Choroid plexus epithelial cell (primary cell): ENCODE data around the gene ATP2B2.

Source experiments
- DNase-seq: peaks from one replicate; pipeline ENCODE4 v3.0.0-alpha.2; 2010; ENCODE audit warnings: low read depth
- H3K4me3 ChIP-seq: 2 replicates; pipeline ENCODE4 v1.5.1; 2011; ENCODE audit warnings: low read depth, mild to moderate bottlenecking, control low read depth, low read length, moderate library complexity
- CTCF ChIP-seq: conservative IDR thresholded peaks from 2 replicates; pipeline ENCODE4 v1.5.1; 2011; ENCODE audit warnings: low read depth, mild to moderate bottlenecking, control low read depth, inconsistent platforms, low read length, moderate library complexity

Gene ATP2B2

DNA sequence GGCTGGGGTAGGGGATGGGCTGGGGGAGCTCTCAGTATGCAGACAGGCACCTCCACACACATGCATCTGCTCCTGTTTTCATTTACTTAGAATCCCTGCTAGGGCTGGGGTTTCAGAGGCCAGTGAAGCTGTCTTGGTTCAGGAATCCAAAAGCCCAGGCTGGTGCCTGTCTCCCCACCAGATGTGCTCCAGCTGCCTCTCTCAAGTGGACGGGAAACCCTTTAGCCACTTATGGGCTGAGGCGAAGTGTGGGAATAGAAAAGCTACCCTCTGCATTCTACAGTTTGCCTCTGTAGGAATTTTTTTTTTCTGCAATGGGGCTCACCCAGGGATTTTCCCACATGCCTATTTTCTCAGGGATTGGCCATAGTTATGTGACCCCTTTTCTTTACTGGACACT, 72.5 kb downstream of the ATP2B2 start:
- DNase-seq, result peak; percentile 27

DNA sequence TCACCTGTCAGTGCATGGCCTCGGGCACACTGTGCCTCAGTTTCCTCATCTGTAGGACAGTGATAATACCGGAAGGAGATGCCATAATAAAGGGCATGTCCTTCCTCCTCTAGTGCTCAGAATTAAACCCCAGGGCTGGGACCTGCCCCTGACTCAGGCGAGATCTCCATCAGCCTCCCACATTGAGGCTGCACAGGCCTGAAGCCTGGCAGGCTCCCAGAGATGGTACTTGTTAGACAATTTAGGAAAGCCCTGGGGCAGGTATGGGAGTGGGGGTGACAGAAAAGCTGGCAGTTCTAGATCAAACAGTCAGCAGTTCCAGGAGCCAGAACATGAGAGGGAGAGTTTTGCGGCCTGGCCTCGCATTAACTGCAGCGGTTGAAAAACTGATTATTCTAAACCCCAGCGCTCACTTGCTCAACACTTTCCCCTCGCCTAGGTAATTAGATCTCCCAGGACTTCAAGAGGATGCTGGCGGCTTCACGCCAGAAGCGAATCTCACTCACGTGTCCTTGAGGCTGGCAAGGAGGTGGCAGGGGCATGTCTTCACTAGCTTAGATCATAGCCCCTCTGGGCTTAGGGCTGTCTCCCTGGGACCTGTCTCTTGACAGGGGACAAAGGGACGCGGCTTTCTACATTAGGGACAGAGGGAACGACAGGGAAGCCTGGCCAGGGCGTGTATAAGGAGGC, 73.1 kb downstream of the ATP2B2 start:
- H3K4me3 ChIP-seq, result no peak overlapping the region
- DNase-seq, result no peak
- no peak for TF ChIP-seq CTCF

More for the DNA sequence above, 72.5 kb downstream of the ATP2B2 start:
- no peak overlapping the region for H3K4me3 ChIP-seq
- no peak for TF ChIP-seq CTCF

- no peak overlapping the region for H3K4me3 ChIP-seq
- TF ChIP-seq CTCF, result no peak
- no peak for DNase-seq
These were observed 74.6 kb downstream of the ATP2B2 start for GRCh38 chr3:10430805-10431204.

- TF ChIP-seq CTCF, result no peak
- DNase-seq, result no peak
- H3K4me3 ChIP-seq, result no peak overlapping the region
These were observed 76.8 kb downstream of the ATP2B2 start for GRCh38 chr3:10428406-10429091.

DNA sequence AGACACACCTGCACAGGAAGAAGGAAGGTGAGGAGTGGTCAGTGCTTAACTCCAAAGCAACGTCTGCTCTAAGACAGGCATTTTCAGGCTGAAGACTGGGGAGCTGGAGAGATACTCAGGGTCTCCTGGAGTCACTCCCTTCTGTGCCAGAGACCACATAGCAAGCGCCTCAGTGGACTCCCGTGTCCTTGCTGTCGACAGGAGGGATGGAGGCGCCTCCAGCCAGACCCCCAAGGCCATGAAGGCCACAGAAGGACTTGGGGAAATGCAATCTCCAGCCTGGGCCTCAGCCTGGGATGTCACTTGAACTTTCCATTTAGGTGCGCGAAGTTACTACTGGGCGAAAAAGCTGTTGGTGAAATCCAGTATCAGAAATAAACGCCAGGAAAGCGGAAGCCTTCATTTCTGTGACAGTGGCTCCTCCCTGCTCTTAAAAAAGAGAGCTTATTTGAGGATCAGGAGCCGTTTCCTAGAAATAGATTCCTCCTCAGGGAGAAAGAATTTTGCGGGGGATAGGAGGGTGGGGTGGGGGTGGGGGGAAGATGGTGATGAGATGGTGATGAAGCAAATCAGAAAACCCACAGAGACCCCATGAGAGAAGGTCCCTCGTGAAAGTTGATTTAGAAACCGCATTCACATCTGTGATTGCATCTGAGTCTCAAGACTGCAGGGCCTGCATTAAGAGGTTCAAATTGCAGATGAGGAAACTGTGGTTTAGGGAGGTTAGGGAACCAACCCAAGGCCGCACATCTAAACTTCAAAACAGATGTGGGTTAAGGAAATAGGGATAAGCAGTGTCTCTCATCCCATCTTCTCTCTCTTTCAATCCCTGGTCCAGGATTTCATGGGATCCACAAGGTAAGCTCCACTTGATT, 78.8 kb downstream of the ATP2B2 start:
- no peak for DNase-seq
- H3K4me3 ChIP-seq, result no peak overlapping the region
- TF ChIP-seq CTCF, result no peak

DNA sequence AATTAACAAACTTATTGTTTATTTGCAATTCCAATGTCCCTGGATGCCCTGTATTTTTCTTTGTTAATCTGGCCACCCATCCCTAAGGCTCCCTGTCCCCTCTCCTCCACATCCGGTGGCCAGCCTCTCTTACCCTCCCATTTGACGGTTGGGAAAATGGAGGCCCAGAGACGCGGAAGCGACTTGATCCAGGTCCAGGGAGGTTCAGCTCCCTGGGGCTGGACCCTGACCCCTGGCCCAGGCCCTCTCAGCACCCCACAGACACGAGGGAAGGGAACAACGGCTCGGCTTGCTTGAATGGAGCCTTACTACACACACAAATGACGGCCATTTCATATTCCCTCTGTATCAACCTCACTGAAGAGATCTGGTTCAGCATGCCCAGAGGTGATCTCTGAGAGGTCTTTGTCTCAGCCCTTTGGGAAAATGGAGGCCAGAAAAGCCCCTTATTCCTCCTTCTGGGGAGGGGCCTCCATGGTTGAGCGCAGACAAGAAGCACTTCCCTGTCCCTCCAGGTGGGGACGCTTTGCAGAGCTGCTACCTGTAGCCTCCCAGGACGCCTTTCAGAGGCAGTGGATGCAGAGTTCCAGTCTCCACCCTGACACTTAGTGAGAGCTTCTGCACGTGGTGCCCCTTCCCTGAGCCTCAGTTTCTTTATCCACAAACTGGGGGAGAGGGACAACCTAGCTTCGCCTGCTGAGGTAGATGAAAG, 82.1 kb downstream of the ATP2B2 start:
- no peak for TF ChIP-seq CTCF
- DNase-seq, result no peak
- H3K4me3 ChIP-seq, result no peak overlapping the region
